Spleen (tissue), 11 donors: ENCODE data around the gene CYRIA. TPM values are rescaled to one million over a fixed set of nuclear protein-coding genes. Genes with fewer than 3 reads are reported as not detected.
A peak's percentile ranks its signal among the peaks of the same experiment; 100 is the strongest.

Experiments
- DNase-seq: peaks from one replicate; pipeline ENCODE4 v3.0.0-alpha.2; 2020
- H3K27ac ChIP-seq, 8 donors: fragments of 200-600 bp; sonication (generic) in 7 of 8; 1 replicate in 4 of 8; 2 replicates in 4 of 8; pipeline versions ENCODE4 v1.5.0 to v1.8.0; 2016 to 2021; ENCODE audit warnings: inconsistent platforms in 4 of 8, mild to moderate bottlenecking in 4 of 8, moderate library complexity in 1 of 8
- H3K27me3 ChIP-seq, 7 donors: fragments of 200-600 bp; sonication (generic) in 6 of 7; replicated peaks in 1 of 7; 1 replicate in 4 of 7; 2 replicates in 3 of 7; pipeline versions ENCODE4 v1.5.0 to v1.8.0; 2016 to 2021; ENCODE audit warnings: inconsistent platforms in 3 of 7, mild to moderate bottlenecking in 1 of 7
- H3K36me3 ChIP-seq, 6 donors: fragments of 200-600 bp; sonication (generic) in 5 of 6; 1 replicate in 4 of 6; 2 replicates in 2 of 6; pipeline versions ENCODE4 v1.5.0 to v1.8.0; 2016 to 2021; ENCODE audit warnings: inconsistent platforms in 2 of 6
- H3K4me1 ChIP-seq, 6 donors: fragments of 200-600 bp; sonication (generic) in 5 of 6; 1 replicate in 3 of 6; 2 replicates in 3 of 6; pipeline versions ENCODE4 v1.5.0 to v1.8.0; 2016 to 2021; ENCODE audit warnings: inconsistent platforms in 3 of 6
- H3K4me3 ChIP-seq, 8 donors: fragments of 200-600 bp; sonication (generic) in 7 of 8; 1 replicate in 4 of 8; 2 replicates in 4 of 8; pipeline versions ENCODE4 v1.5.0 to v1.8.0; 2016 to 2021; ENCODE audit warnings: inconsistent platforms in 4 of 8, mild to moderate bottlenecking in 4 of 8, moderate library complexity in 2 of 8
- H3K9me3 ChIP-seq, 8 donors: fragments of 200-600 bp; sonication (generic) in 7 of 8; 1 replicate in 4 of 8; 2 replicates in 4 of 8; pipeline versions ENCODE4 v1.5.0 to v1.8.0; 2016 to 2021; ENCODE audit warnings: inconsistent platforms in 4 of 8
- CTCF ChIP-seq, 11 experiments: fragments of 200-600 bp in 7 of 11; fragments of 450-650 bp in 4 of 11; sonication (generic) in 4 of 11; IDR thresholded peaks in 8 of 11; conservative IDR thresholded peaks in 3 of 11; 1 replicate in 7 of 11; 2 replicates in 4 of 11; pipeline versions ENCODE4 v1.4.0 to v1.8.0; 2016 to 2021; ENCODE audit warnings: antibody characterized with exemption in 11 of 11, inconsistent platforms in 4 of 11, mild to moderate bottlenecking in 1 of 11
- POLR2A ChIP-seq, 3 donors: fragments of 450-650 bp; IDR thresholded peaks; one replicate each; pipeline ENCODE4 v1.5.1; 2017; ENCODE audit warnings: antibody characterized with exemption in 3 of 3, mild to moderate bottlenecking in 1 of 3
- POLR2AphosphoS5 ChIP-seq, 3 donors: sonication (generic); formaldehyde crosslinking; IDR thresholded peaks; one replicate each; pipeline ENCODE4 v1.5.1; 2017; ENCODE audit warnings: antibody characterized with exemption in 3 of 3
- WGBS, 5 donors: extraction: QIAGEN DNeasy Blood & Tissue Kit in 3 of 5; methylation state at CpG; one replicate each; pipeline versions ENCODE4 v1.1.5 to v1.1.7; 2013 to 2018; 5-methylcytosine and 5-hydroxymethylcytosine counted together
- intact Hi-C: fragments of 100-400 bp; cut with DNase I; formaldehyde crosslinking; loops from one replicate; pipeline ENCODE4 v1.15.0; 2023; ENCODE audit warnings: low total_unique reads
- polyA plus RNA-seq, 3 donors: library from polyadenylated mRNA; stranded (reverse); fragments of 200-250 nt; gene quantifications; one replicate each; pipeline ENCODE4 v1.2.1, GENCODE V29; 2013
- total RNA-seq, 7 donors: library from RNA; depleted of rRNA in 3 of 7; stranded (reverse); fragments of >200 nt in 3 of 7; fragmentation: NEBNext Ultra II Directional in 4 of 7; extraction: Animal tissue kit (Norgen Biotek cat#: 25700) in 4 of 7; gene quantifications; one replicate each; pipeline versions ENCODE4 v1.1.0 to v1.2.1, GENCODE V29; 2016 to 2021
- donor health status: healthy with polysubstance abuse.
- donor health status: DM: no; HTN: no; CAD: no; lungs with moderate emphysema.
- donor health status: DM: no; HTN: no; CAD: no.
- donor health status: Bipolar disorder and iron deficiency.
- donor health status: healthy.
- donor health status: DM: no; HTN: no; CAD: no.
- donor health status: DM: yes; HTN: yes; CAD: no.

The CYRIA gene
- total and polyA plus RNA-seq, 10 donors: 11.1 to 87.9 (median 65.7) TPM

- WGBS, 5 donors: 87 to 95% (median 88%) methylated on average over 6 of the region's 6 CpGs
- H3K27me3 ChIP-seq: no peaks in the 10 kb centered on the region
- no peak for DNase-seq
- peaks cover 23 to 99% (median 82%) of the 10 kb centered on the region in 6 donors for H3K4me1 ChIP-seq
- peaks cover 0 to 53% (median 6%) of the 10 kb centered on the region in 6 donors for H3K36me3 ChIP-seq
- H3K4me3 ChIP-seq: no peak overlapping the region
- TF ChIP-seq POLR2AphosphoS5 (IDR thresholded peaks at IDR 0.05): no peak
- no peak for TF ChIP-seq POLR2A (IDR thresholded peaks at IDR 0.05)
- no peak for TF ChIP-seq CTCF (IDR thresholded peaks at IDR 0.05 in 8 of 11, conservative IDR thresholded peaks at IDR 0.05 in 3 of 11)
- H3K9me3 ChIP-seq: no peaks in the 10 kb centered on the region
- peak overlapping the region in 2 of 8 donors; percentile 28 to 32 for H3K27ac ChIP-seq
- intact Hi-C loops: no loop called here
Measured at GRCh38 chr2:16644221-16644925, 21.3 kb downstream of the CYRIA start.

GRCh38 chr2:16643099-16643498 lies 22.5 kb downstream of the CYRIA start:
- DNase-seq: no peak
- no peak for TF ChIP-seq POLR2A (IDR thresholded peaks at IDR 0.05)
- no peak for TF ChIP-seq CTCF (IDR thresholded peaks at IDR 0.05 in 8 of 11, conservative IDR thresholded peaks at IDR 0.05 in 3 of 11)
- no peak for TF ChIP-seq POLR2AphosphoS5 (IDR thresholded peaks at IDR 0.05)
- H3K4me1 ChIP-seq: peaks cover 30 to 99% (median 82%) of the 10 kb centered on the region in 6 donors
- H3K4me3 ChIP-seq: no peak overlapping the region
- intact Hi-C loops: no loop called here
- 38 to 67% (median 57%) methylated on average over 2 of the region's 2 CpGs for WGBS, 5 donors
- no peak overlapping the region for H3K27ac ChIP-seq
- H3K27me3 ChIP-seq: no peaks in the 10 kb centered on the region
- H3K9me3 ChIP-seq: no peaks in the 10 kb centered on the region
- peaks cover 0 to 62% (median 6%) of the 10 kb centered on the region in 6 donors for H3K36me3 ChIP-seq

- Histone ChIP-seq H3K4me3 (no peak overlapping the region), H3K4me1 (peaks cover 30 to 99% (median 77%) of the 10 kb centered on the region in 6 donors), H3K9me3 (peaks cover 0 to 4% (median 0%) of the 10 kb centered on the region in 8 donors), H3K36me3 (peaks cover 0 to 72% (median 6%) of the 10 kb centered on the region in 6 donors), H3K27me3 (no peaks in the 10 kb centered on the region), H3K27ac (no peak overlapping the region)
- no peak for DNase-seq
- intact Hi-C loops: no loop called here
- no peak for TF ChIP-seq CTCF (IDR thresholded peaks at IDR 0.05 in 8 of 11, conservative IDR thresholded peaks at IDR 0.05 in 3 of 11)
- no peak for TF ChIP-seq POLR2AphosphoS5 (IDR thresholded peaks at IDR 0.05)
- TF ChIP-seq POLR2A (IDR thresholded peaks at IDR 0.05): no peak
- 88 to 90% (median 90%) methylated on average over 3 of the region's 3 CpGs for WGBS, 5 donors
Measured at GRCh38 chr2:16642088-16642487, 23.5 kb downstream of the CYRIA start.

- H3K4me1 ChIP-seq: peaks cover 30 to 99% (median 77%) of the 10 kb centered on the region in 6 donors
- TF ChIP-seq POLR2A (IDR thresholded peaks at IDR 0.05): no peak
- peak in 1 of 3 donors; percentile 8 for TF ChIP-seq POLR2AphosphoS5 (IDR thresholded peaks at IDR 0.05)
- H3K36me3 ChIP-seq: peaks cover 0 to 69% (median 6%) of the 10 kb centered on the region in 6 donors
- H3K27ac ChIP-seq: peak overlapping the region in 2 of 8 donors; percentile 12 to 43
- no peaks in the 10 kb centered on the region for H3K27me3 ChIP-seq
- H3K9me3 ChIP-seq: peaks cover 0 to 4% (median 0%) of the 10 kb centered on the region in 8 donors
- WGBS, 5 donors: 80 to 98% (median 84%) methylated on average over 2 of the region's 2 CpGs
- no peak overlapping the region for H3K4me3 ChIP-seq
- intact Hi-C loops: no loop called here
- DNase-seq: no peak
Measured at GRCh38 chr2:16641509-16641908, 24.1 kb downstream of the CYRIA start.
